Rectal smooth muscle tissue (tissue), 1 donor: ENCODE measurements around the gene SGCA.

Source experiments
- H3K27ac ChIP-seq: one replicate; pipeline ENCODE4 v1.7.0; 2013; ENCODE audit warnings: low read depth, low read length, inconsistent platforms
- H3K27me3 ChIP-seq: one replicate; pipeline ENCODE4 v1.7.0; 2013; ENCODE audit warnings: low read length; ENCODE audit not compliant: control insufficient read depth, insufficient read depth
- H3K36me3 ChIP-seq: one replicate; pipeline ENCODE4 v1.7.0; 2013; ENCODE audit warnings: low read length; ENCODE audit not compliant: control insufficient read depth, insufficient read depth
- H3K4me1 ChIP-seq: one replicate; pipeline ENCODE4 v1.7.0; 2013; ENCODE audit warnings: low read length; ENCODE audit not compliant: control insufficient read depth, insufficient read depth
- H3K4me3 ChIP-seq: one replicate; pipeline ENCODE4 v1.7.0; 2013; ENCODE audit warnings: low read length
- H3K9ac ChIP-seq: one replicate; pipeline ENCODE4 v1.7.0; 2013; ENCODE audit warnings: low read length

SGCA gene

DNA sequence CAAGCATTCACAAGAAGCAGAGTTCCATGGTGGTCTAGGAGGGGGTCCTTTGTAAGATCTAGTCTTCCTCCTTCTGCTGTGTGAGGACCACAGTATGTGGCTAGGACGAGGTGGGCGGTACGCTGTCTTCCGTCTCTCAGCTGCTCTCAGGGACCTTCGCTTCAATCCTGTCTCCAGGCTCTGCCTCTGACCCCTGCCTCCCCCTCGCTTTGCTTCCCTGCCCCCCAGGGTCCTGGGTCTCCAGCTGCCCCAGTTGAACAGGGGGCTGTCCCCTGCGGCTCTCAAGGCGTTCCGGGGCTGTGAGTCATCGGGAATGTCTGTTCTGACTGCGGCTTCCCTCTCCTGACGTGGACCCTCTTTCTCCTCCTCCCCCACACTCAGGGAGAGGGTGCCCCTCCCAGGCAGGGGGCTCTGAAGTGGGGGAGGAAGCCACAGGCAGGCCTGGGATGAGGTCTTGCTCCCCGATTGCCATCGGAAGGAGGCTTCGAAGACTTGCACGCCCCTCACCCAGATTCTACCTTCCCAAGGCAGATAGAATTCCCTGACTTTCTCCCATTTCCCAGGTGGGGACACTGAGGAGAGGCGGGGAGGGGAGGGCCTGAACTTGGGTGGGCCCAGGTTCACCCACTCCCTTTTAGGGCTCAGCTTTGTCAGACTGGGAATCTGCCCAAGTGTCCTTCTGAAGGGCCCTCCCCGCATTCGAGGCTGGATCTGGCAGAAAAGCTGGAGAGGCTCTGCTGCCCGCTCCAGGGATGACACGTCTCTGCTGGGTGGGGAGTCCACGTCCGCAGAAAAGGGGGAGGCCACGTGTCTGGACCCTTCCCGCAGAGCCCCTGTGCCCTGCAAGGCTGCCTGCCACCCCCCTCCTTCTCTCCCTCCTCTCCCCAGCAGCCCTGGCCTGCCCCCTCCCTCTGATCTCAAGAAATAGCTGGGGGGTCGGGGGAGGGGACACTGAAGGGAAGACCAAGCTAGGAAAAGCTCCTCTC is 44.7 kb downstream of the SGCA start:
- Histone ChIP-seq H3K27me3 (no peaks in the 10 kb centered on the region), H3K36me3 (no peaks in the 10 kb centered on the region), H3K4me3 (peak overlapping the region; percentile 26), H3K27ac (peak overlapping the region; percentile 98), H3K4me1 (peaks cover 55% of the 10 kb centered on the region), H3K9ac (peak overlapping the region; percentile 45)

DNA sequence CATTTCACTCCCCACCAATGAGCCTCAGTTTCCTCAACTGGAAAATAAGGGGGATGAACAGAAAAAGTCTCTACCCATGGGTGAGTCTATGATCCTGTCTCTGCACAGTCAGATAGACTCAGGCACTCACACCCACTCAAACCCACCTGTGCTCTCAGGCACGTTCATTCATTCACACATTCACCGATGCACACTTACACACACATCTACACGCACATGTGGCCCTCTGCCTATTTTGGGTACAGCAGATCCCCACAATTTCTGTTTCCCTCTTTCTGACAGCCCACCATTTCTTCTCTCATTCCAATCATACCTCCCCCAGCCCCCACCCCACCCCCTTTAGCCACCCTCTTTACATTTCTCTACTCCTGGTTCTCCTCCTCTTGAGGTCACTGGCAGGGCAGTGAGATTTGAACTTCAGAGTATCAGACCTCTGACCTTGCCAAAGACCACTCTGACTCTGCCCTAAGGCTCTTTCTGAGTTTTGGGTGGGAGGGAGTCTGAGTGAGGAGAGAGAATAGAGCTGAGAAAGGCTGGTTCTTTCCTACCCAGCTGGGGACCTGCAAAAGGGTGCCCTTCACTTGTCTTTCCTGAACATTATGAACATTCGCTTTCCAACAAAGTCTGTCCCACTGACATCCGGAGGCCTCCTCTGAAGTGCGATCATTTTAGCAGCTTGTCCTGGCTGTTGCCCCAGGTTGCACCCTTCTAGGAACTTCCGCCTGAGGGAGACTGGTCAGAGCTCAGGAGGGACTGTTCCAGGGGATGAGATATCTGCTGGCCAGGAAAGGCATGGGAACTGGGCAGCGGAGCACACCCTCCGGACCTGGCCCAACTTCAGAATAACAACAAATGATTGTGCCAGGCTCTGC is 45.7 kb downstream of the SGCA start:
- H3K4me3 ChIP-seq: no peak overlapping the region
- no peaks in the 10 kb centered on the region for H3K27me3 ChIP-seq
- H3K36me3 ChIP-seq: no peaks in the 10 kb centered on the region
- no peak overlapping the region for H3K9ac ChIP-seq
- H3K4me1 ChIP-seq: peaks cover 54% of the 10 kb centered on the region
- H3K27ac ChIP-seq: peak overlapping the region; percentile 98

DNA sequence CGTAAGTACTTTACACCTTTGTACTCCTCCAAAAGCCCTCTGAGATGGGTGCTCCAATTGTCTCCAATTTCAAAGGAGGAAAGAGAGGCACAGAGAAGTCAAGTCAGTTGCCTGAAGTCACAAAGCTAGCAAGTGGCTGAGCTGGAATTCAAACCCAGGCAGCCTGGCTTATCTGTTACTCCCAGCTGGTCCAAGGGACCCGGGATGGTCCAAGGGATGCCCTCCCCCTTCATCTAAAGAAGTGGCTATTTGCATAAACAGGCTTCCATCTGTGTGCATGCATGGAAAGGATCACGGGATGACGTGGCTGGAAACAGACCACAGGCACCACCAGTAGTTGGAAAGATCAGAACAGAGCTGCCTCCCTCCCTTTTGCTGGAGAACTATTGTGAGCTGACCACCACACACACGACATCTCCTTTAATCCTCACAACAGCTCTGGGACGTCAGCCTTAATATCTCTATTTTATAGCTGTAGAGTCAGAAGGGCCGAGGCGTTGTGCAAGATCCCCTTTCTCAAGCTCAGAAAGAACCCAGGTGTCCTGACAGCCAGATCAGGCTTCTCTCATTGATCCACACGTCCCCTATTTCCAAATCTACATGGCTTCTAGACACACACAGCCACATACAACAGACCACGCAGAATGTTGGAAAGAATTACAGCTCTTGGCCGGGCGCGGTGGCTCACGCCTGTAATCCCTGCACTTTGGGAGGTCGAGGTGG is 46.5 kb downstream of the SGCA start:
- H3K4me3 ChIP-seq: no peak overlapping the region
- H3K36me3 ChIP-seq: no peaks in the 10 kb centered on the region
- no peaks in the 10 kb centered on the region for H3K27me3 ChIP-seq
- H3K27ac ChIP-seq: peak overlapping the region; percentile 98
- H3K4me1 ChIP-seq: peaks cover 51% of the 10 kb centered on the region
- no peak overlapping the region for H3K9ac ChIP-seq

DNA sequence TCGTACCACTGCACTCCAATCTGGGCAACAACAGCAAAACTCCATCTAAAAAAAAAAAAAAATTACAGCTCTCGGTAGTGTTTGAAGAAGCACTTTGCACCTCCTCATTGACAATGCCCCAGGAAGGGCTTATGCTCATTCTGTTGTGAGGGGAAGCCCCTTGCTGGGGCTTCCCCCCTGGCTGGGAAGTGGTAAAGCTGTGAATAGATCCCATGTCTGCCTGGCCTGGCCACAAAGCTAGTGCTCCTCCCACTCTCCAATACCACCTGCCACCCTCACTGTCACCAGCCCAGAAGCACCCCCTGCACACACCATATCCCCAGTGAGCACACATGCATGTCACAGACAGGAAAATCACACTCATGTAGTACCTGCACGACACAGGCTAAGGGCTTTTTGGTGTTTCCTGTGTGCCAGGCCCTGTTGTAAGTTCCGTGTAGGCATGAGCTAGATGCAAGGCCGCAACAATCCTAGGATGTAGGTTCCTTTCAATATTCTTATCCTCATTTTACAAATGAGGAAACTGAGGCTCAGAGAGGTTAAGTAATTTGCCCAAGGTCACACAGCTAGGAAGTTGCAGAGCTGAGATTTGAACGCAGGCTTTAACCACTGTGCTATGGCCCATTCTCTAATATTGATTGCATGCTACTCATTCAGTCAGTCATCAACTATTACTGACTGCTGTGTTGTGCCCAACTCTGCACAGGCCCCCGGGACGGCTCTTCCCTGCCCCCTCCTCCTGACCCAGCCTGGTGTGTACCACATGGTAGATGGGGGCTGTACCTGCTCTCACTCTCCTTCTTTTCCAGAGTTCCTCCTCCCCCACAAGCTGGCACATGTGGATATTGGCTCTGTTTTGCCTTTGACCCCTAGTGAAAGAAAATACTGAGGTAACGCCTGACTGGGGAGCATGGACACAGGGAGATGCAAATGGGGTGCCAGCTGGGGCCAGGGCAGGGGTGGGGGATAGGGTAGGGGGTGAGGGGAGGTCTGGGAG is 47.5 kb downstream of the SGCA start:
- Histone ChIP-seq H3K4me1 (peaks cover 46% of the 10 kb centered on the region), H3K4me3 (no peak overlapping the region), H3K27ac (no peak overlapping the region), H3K9ac (no peak overlapping the region), H3K36me3 (no peaks in the 10 kb centered on the region), H3K27me3 (no peaks in the 10 kb centered on the region)

DNA sequence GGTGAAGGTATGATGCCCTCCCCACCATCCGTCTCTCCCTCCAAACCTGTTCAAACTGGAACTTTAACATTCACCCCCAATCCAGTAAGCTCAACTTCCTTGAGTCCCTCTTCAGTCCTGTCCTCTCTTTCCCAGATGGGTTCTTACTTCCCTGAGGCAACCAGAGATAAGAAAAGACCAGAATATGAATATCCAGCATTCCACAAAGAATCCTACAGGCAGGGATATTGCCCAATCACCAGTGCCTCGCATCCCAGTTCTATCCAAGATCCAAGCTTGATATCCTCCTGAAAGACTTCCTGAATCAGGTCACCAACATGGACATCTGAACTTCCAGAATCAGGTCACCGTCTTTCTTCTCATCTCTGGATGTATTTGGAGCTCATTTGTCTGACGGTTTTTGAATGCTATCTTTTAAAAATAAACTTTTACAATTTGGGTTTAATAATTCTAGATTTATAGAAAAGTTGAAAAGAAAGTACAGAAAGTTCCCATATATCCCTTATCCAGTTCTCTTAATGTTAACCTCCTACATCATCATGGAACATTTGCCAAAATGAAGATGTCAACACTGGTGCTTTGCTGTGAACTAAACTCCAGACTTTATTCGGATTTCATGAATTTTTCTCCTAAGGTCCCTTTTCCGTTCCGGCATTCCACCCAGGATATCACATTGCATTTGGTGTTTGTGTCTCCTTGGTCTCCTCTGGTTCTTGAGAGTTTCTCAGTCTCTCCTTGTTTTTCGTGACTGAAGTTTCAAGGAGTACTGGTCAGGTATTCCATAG is 49.4 kb downstream of the SGCA start:
- Histone ChIP-seq H3K27ac (no peak overlapping the region), H3K36me3 (no peaks in the 10 kb centered on the region), H3K27me3 (no peaks in the 10 kb centered on the region), H3K4me3 (no peak overlapping the region), H3K4me1 (peaks cover 38% of the 10 kb centered on the region), H3K9ac (no peak overlapping the region)

DNA sequence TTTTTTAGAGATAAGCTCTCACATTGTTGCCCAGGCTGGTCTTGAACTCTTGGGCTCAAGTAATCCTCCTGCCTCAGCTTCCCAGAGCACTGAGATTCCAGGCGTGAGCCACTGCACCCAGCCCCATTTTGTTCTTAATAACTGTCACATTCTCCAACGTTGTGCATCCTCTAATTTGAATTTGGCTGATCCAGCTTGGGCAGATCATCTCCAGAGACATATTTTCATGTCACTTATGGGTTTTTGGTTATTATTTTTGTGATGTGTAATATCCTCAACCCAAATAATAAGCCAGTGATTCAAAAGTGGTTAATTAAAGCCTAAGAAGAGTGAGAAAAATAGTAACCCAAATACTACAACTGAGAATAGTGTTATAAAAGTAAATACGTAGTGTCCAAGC is 51.8 kb downstream of the SGCA start:
- Histone ChIP-seq H3K9ac (no peak overlapping the region), H3K4me1 (peaks cover 21% of the 10 kb centered on the region), H3K27ac (peak overlapping the region; percentile 21)

DNA sequence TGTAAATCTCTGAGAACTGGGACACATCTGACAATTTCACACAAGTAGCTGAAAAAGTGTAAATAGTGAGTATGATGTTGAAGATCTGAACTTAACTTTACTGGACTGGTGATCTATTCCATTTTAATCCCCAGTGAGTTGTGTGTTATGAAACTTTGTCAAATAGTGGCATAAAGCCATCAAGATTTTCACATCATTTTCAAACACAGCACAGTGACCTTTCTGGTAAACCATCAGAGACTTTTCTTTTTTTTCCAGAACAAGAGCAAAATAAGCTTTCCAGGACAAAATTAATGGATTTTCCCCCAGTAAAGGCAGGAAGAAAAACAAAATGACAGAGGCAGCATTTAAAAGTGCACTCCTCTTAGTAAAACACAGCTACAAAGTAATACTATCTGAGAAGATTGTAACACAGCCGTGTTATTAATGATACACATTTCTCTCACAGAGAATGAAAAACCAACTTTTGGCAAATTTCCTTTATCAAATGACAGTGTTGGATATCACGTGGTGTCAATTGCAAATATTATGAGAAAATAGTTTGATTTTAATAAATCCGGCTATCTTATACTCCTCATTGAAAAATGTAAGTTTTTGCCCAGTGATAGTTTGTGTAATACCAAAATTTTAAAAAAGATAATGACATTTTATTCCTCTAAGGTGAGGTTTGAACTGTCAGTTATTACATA is 52.4 kb downstream of the SGCA start:
- Histone ChIP-seq H3K36me3 (no peaks in the 10 kb centered on the region), H3K9ac (no peak overlapping the region), H3K4me3 (no peak overlapping the region), H3K4me1 (peaks cover 21% of the 10 kb centered on the region), H3K27ac (peak overlapping the region; percentile 21), H3K27me3 (no peaks in the 10 kb centered on the region)

More for the DNA sequence above, 51.8 kb downstream of the SGCA start:
- no peaks in the 10 kb centered on the region for H3K36me3 ChIP-seq
- no peaks in the 10 kb centered on the region for H3K27me3 ChIP-seq
- no peak overlapping the region for H3K4me3 ChIP-seq

DNA sequence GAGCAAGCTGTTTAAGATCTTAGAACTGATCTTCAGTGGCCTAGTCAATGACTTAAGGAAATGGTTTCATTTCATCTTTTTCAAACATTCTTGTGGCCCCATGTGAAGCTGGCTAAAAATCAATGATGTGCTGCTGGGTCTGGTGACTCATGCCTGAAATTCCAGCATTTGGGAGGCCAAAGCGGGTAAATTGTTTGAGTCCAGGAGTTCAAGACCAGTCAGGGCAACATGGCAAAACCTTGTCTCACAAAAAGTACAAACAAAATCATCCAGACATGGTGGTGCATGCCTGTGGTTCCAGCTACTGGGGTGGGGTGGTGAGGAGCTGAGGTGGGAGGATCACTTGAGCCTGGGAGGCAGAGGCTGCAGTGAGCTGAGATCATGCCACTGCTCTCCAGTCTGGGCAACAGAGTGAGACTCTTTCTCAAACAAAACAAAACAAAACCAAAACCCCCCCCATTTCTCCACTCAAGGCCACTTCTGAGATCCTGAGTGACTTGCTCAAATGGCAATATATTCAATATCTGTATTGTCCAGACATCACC is 53.0 kb downstream of the SGCA start:
- Histone ChIP-seq H3K27me3 (no peaks in the 10 kb centered on the region), H3K4me3 (no peak overlapping the region), H3K4me1 (peaks cover 21% of the 10 kb centered on the region), H3K9ac (no peak overlapping the region), H3K36me3 (no peaks in the 10 kb centered on the region), H3K27ac (peak overlapping the region; percentile 21)

DNA sequence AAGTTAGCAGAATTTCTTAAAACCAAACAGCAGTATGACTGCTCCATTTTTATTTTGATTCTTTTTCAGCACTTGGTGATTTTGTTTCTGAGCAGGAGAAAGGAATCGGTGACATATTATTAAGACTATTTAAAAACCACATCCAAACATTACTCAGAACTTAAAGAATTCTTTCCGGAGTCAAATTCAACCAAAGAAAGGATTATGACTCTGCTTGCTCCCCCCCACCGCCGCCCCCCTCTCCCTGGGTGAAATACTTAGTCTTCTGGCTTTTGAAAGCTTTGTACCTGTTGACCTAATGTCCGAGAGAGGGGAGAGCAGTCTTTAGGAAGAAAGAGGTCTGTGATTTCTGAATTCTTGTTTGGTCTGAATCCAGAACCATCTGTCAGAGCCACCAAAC is 53.5 kb downstream of the SGCA start:
- Histone ChIP-seq H3K27ac (peak overlapping the region; percentile 18), H3K9ac (no peak overlapping the region), H3K4me1 (peaks cover 21% of the 10 kb centered on the region), H3K4me3 (no peak overlapping the region), H3K27me3 (no peaks in the 10 kb centered on the region), H3K36me3 (no peaks in the 10 kb centered on the region)

DNA sequence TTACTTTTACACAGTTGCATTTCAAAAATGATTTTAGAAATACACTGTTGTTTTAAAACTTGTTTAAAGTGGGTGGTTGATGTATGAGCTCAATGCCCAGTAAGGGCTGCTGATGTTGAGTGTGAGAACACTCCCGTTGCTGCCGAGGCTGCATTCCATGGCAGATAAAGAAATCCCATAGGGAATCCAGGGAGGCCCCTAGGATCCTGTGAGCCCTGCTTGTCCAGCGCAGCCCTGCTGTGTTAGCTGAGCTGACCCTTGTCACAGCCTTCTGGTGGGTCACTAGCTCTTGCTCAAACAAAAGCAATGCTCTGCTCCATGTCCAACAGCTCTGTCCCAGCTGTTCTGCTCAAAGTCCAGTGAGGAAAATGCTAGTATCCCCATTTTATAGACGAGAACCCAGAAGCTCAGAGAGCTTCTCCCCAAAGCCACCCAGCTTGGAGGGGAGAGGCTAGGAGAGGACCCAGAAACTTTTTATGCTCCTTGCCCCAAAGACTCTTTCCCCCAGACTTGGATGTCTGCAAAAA is 54.2 kb downstream of the SGCA start:
- Histone ChIP-seq H3K4me1 (peaks cover 21% of the 10 kb centered on the region), H3K36me3 (no peaks in the 10 kb centered on the region), H3K27ac (peak overlapping the region; percentile 18), H3K9ac (no peak overlapping the region), H3K4me3 (no peak overlapping the region), H3K27me3 (no peaks in the 10 kb centered on the region)
